Breast epithelium (tissue), 4 donors: ENCODE data around the gene BCO1. TPM values are rescaled to one million over a fixed set of nuclear protein-coding genes. Genes with fewer than 3 reads are reported as not detected.

ENCODE experiments used
- DNase-seq, 2 donors: peaks; one replicate each; pipeline ENCODE4 v3.0.0-alpha.2; 2019; ENCODE audit warnings: low spot score in 2 of 2
- H3K27ac ChIP-seq, 2 donors: fragments of 200-600 bp; sonication (generic) in 1 of 2; one replicate each; pipeline ENCODE4 v1.5.1; 2016 to 2019; ENCODE audit warnings: mild to moderate bottlenecking in 1 of 2
- H3K27me3 ChIP-seq, 2 donors: fragments of 200-600 bp; sonication (generic) in 1 of 2; one replicate each; pipeline versions ENCODE4 v1.5.1 to v1.6.0; 2017 to 2019; ENCODE audit warnings: control low read depth in 1 of 2, mild to moderate bottlenecking in 1 of 2
- H3K36me3 ChIP-seq: fragments of 200-600 bp; one replicate; pipeline ENCODE4 v1.5.1; 2019
- H3K4me1 ChIP-seq, 2 donors: fragments of 200-600 bp; sonication (generic); one replicate each; pipeline ENCODE4 v1.5.1; 2016 to 2019; ENCODE audit warnings: control low read depth in 1 of 2
- H3K4me3 ChIP-seq, 3 donors: fragments of 200-600 bp; sonication (generic); 1 replicate in 2 of 3; 2 replicates in 1 of 3; pipeline ENCODE4 v1.5.1; 2016 to 2019; ENCODE audit warnings: mild to moderate bottlenecking in 3 of 3, moderate library complexity in 2 of 3
- H3K9me3 ChIP-seq, 2 donors: fragments of 200-600 bp; sonication (generic) in 1 of 2; one replicate each; pipeline ENCODE4 v1.5.1; 2016 to 2019; ENCODE audit warnings: control low read depth in 1 of 2
- POLR2A ChIP-seq: fragments of 450-650 bp; IDR thresholded peaks from one replicate; pipeline ENCODE4 v1.6.1; 2016; ENCODE audit warnings: antibody characterized with exemption, mild to moderate bottlenecking, moderate library complexity
- POLR2AphosphoS5 ChIP-seq, 3 donors: sonication (generic); formaldehyde crosslinking; IDR thresholded peaks; one replicate each; pipeline ENCODE4 v1.6.1; 2017; ENCODE audit warnings: antibody characterized with exemption in 3 of 3
- intact Hi-C: fragments of 100-400 bp; cut with DNase I; formaldehyde crosslinking; loops from one replicate; pipeline ENCODE4 v1.15.1; 2023; ENCODE audit warnings: low total_unique reads
- total RNA-seq, 3 donors: library from RNA; depleted of rRNA; stranded (reverse); fragments of >200 nt; gene quantifications; one replicate each; pipeline ENCODE4 v1.1.0, GENCODE V29; 2016
- TF ChIP-seq, protein P1 (sequence below), 3 donors: fragments of 450-650 bp; IDR thresholded peaks; one replicate each; pipeline ENCODE4 v1.5.1; 2016 to 2017; ENCODE audit warnings: antibody characterized with exemption in 3 of 3, mild to moderate bottlenecking in 3 of 3, moderate library complexity in 3 of 3

The BCO1 gene
- total RNA-seq, 3 donors from 2014 or later = 0.29 TPM; not detected in 2

DNA sequence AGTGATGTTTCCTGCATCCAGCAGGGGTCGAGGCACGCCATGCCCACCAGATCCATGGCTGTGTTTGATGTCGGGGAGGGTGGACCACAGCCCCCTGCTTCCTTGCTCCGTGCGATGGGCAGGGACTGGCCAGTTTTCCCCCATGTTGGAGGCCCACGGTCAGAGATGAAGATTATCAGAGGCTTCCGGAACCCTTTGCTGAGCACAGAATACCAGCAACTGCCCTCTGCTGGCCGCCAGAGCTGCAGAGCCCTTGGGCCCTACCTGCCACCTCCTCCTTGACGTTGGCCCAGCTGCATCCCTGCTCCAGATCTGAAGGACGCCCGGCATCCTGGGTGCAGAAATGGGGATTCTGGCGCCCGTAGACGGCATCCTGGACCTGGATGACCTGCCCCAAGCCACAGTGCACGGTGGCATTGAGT, 23.7 kb upstream of the BCO1 start:
- no peak for DNase-seq
- Histone ChIP-seq H3K36me3 (no peaks in the 10 kb centered on the region), H3K27ac (no peak overlapping the region), H3K27me3 (no peaks in the 10 kb centered on the region), H3K9me3 (no peaks in the 10 kb centered on the region), H3K4me3 (no peak overlapping the region), H3K4me1 (no peaks in the 10 kb centered on the region)
- intact Hi-C loops = no loop called here
- TF ChIP-seq POLR2A (no peak), POLR2AphosphoS5 (IDR thresholded peaks at IDR 0.05) (no peak)
- TF ChIP-seq, protein P1, sequence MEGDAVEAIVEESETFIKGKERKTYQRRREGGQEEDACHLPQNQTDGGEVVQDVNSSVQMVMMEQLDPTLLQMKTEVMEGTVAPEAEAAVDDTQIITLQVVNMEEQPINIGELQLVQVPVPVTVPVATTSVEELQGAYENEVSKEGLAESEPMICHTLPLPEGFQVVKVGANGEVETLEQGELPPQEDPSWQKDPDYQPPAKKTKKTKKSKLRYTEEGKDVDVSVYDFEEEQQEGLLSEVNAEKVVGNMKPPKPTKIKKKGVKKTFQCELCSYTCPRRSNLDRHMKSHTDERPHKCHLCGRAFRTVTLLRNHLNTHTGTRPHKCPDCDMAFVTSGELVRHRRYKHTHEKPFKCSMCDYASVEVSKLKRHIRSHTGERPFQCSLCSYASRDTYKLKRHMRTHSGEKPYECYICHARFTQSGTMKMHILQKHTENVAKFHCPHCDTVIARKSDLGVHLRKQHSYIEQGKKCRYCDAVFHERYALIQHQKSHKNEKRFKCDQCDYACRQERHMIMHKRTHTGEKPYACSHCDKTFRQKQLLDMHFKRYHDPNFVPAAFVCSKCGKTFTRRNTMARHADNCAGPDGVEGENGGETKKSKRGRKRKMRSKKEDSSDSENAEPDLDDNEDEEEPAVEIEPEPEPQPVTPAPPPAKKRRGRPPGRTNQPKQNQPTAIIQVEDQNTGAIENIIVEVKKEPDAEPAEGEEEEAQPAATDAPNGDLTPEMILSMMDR (IDR thresholded peaks at IDR 0.05) = no peak

DNA sequence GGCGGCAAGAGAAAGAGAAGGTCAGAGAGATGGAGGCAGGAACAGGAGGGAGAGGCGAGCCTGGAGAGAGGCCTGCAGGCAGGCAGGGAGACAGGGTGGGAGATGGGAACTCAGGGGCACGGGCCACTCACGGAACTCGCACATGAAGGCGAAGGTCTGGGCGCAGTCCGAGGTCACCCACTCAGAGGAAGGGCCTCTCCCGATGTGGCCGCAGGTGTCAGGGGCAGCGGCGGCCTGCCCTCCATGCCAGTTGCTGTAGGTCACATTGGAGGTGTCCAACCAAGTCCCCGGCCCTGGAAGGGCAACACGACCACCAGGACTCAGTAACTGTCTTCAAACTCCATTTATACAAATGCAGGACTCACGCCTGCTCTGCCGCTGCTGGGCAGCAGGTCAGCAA, 22.4 kb upstream of the BCO1 start:
- intact Hi-C loops = no loop called here
- TF ChIP-seq POLR2A = no peak

DNA sequence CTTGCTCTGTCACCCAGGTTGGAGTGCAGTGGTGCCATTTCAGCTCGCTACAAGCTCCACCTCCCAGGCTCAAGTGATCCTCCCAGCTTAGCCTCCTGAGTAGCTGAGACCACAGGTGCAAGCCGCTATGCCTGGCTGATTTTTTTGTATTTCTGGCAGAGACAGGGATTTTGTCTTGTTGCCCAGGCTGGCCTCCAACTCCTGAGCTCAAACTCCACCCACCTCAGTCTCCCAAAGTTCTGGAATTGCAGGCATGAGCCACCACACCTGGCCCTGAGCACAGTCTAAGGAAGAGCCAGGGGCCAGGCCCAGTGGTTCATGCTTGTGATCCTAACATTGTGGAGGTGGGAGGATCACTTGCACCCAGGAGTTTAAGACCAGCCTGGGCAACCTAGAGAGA, 21.8 kb upstream of the BCO1 start:
- H3K4me3 ChIP-seq = no peak overlapping the region
- no peak for DNase-seq
- H3K9me3 ChIP-seq = no peaks in the 10 kb centered on the region
- H3K36me3 ChIP-seq = no peaks in the 10 kb centered on the region
- no peak overlapping the region for H3K27ac ChIP-seq
- TF ChIP-seq POLR2A (no peak), POLR2AphosphoS5 (IDR thresholded peaks at IDR 0.05) (no peak)
- TF ChIP-seq, protein P1 (IDR thresholded peaks at IDR 0.05) = no peak
- H3K4me1 ChIP-seq = no peaks in the 10 kb centered on the region
- H3K27me3 ChIP-seq = no peaks in the 10 kb centered on the region
- intact Hi-C loops = no loop called here

More for the DNA sequence above, 22.4 kb upstream of the BCO1 start:
- H3K27me3 ChIP-seq = no peaks in the 10 kb centered on the region
- H3K9me3 ChIP-seq = no peaks in the 10 kb centered on the region
- H3K4me3 ChIP-seq = no peak overlapping the region
- H3K36me3 ChIP-seq = no peaks in the 10 kb centered on the region
- no peak overlapping the region for H3K27ac ChIP-seq
- no peaks in the 10 kb centered on the region for H3K4me1 ChIP-seq
- DNase-seq = no peak

DNA sequence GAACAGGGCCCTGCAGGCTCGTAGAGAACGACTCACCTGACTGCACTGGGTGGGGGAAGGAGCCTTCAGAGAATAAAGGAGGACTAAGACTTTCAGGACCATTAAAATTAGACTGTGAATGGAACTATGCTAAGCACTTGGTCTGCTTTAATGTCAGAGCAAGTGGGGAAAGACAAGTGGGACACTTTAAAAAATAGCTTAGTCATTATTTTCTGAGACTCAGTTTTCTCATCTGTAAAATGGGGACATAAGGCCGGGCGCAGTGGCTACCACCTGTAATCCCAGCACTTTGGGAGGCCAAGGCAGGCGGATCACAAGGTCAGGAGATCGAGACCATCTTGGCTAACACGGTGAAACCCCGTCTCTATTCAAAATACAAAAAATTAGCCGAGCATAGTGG, 19.3 kb upstream of the BCO1 start:
- H3K27me3 ChIP-seq = no peaks in the 10 kb centered on the region
- TF ChIP-seq POLR2A = no peak
- TF ChIP-seq POLR2AphosphoS5 (IDR thresholded peaks at IDR 0.05) = no peak
- TF ChIP-seq, protein P1 (IDR thresholded peaks at IDR 0.05) = no peak
- intact Hi-C loops = no loop called here
- no peaks in the 10 kb centered on the region for H3K9me3 ChIP-seq
- H3K27ac ChIP-seq = no peak overlapping the region
- no peaks in the 10 kb centered on the region for H3K36me3 ChIP-seq
- no peak for DNase-seq
- H3K4me1 ChIP-seq = no peaks in the 10 kb centered on the region
- H3K4me3 ChIP-seq = no peak overlapping the region

DNA sequence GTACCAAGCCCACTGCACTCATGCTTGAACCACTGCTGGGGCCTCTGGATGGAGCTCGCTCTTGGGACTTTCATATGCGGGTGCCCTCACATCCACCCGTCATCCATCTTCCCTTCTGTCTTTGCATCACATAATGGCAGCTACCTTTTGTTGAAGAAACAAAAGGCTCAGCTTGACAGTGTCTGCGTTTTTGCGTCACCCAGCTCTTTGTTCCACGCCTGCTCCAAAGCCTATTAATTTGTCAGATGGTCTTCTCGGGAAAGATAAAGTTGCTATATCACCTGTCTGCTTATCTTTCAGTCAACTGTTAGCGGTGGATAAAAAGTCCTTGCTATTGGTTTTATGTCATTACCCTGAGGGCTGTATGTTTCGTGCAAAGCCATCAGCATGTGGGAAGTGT, 18.1 kb upstream of the BCO1 start:
- intact Hi-C loops = no loop called here
- H3K27me3 ChIP-seq = no peaks in the 10 kb centered on the region
- H3K9me3 ChIP-seq = no peaks in the 10 kb centered on the region
- no peak for DNase-seq
- TF ChIP-seq POLR2AphosphoS5 (IDR thresholded peaks at IDR 0.05) = no peak
- TF ChIP-seq, protein P1 (IDR thresholded peaks at IDR 0.05) = no peak
- no peak for TF ChIP-seq POLR2A
- H3K27ac ChIP-seq = no peak overlapping the region
- no peak overlapping the region for H3K4me3 ChIP-seq
- H3K36me3 ChIP-seq = no peaks in the 10 kb centered on the region
- H3K4me1 ChIP-seq = no peaks in the 10 kb centered on the region

DNA sequence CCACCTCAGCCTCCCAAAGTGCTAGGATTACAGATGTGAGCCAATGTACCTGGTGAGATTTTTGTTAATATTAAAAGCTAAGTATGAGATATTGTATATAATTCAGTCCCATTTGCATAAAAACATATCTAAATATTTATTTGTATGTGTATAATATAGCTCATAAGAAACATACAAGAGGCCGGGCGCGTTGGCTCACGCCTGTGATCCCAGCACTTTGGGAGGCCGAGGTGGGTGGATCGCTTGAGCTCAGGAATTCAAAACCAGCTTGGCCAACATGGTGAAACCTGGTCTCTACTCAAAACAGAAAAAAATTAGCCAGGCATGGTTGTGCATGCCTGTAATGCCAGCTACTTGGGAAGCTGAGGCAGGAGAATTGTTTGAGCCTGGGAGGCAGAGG, 16.8 kb upstream of the BCO1 start:
- TF ChIP-seq POLR2AphosphoS5 (IDR thresholded peaks at IDR 0.05) (no peak), POLR2A (no peak)
- TF ChIP-seq, protein P1 (IDR thresholded peaks at IDR 0.05) = no peak
- Histone ChIP-seq H3K4me1 (no peaks in the 10 kb centered on the region), H3K27ac (no peak overlapping the region), H3K4me3 (no peak overlapping the region), H3K27me3 (no peaks in the 10 kb centered on the region), H3K9me3 (no peaks in the 10 kb centered on the region), H3K36me3 (no peaks in the 10 kb centered on the region)
- intact Hi-C loops = no loop called here
- DNase-seq = no peak
